ENCODE results near the gene WWC2.

WWC2 gene

GRCh38 chr4:183295711-183296110 lies 196.7 kb downstream of the WWC2 start:
- Histone ChIP-seq H3K27ac (ENCODE audit: low read depth, low read length) (no peak overlapping the region), H3K36me3 (ENCODE audit: low read length) (no peaks in the 10 kb centered on the region), H3K4me2 (ENCODE audit: low read depth, low read length, poor library complexity, severe bottlenecking) (no peak overlapping the region), H3K27me3 (ENCODE audit: low read length) (no peaks in the 10 kb centered on the region), H3F3A (ENCODE audit: insufficient read depth) (no peaks in the 10 kb centered on the region), H2AFZ (ENCODE audit: low read depth, low read length, severe bottlenecking) (no peak overlapping the region), H3K4me3 (ENCODE audit: insufficient read depth, low read length, poor library complexity, severe bottlenecking) (no peak overlapping the region), H3K9me3 (ENCODE audit: insufficient read depth, low read length) (no peaks in the 10 kb centered on the region), H3K9me2 (replicated peaks; ENCODE audit: insufficient read depth, low read length) (no peaks in the 10 kb centered on the region), H3K79me2 (ENCODE audit: insufficient read depth, low read length) (no peaks in the 10 kb centered on the region), H3K9ac (ENCODE audit: low read length) (no peak overlapping the region), H4K20me1 (ENCODE audit: low read depth, low read length) (no peaks in the 10 kb centered on the region)
- no peak for TF ChIP-seq CTCF (IDR thresholded peaks at IDR 0.05; ENCODE audit: insufficient read depth, low read length, poor library complexity, severe bottlenecking)
- no peak for TF ChIP-seq EZH2phosphoT487 (conservative IDR thresholded peaks at IDR 0.05; ENCODE audit: low read length)

- Histone ChIP-seq H3K79me2 (ENCODE audit: insufficient read depth, low read length) (no peaks in the 10 kb centered on the region), H3K27ac (ENCODE audit: low read depth, low read length) (no peak overlapping the region), H3F3A (ENCODE audit: insufficient read depth) (no peaks in the 10 kb centered on the region), H3K9me2 (replicated peaks; ENCODE audit: insufficient read depth, low read length) (no peaks in the 10 kb centered on the region), H3K36me3 (ENCODE audit: low read length) (no peaks in the 10 kb centered on the region), H3K9ac (ENCODE audit: low read length) (no peak overlapping the region), H3K4me2 (ENCODE audit: low read depth, low read length, poor library complexity, severe bottlenecking) (no peak overlapping the region), H3K9me3 (ENCODE audit: insufficient read depth, low read length) (no peaks in the 10 kb centered on the region), H2AFZ (ENCODE audit: low read depth, low read length, severe bottlenecking) (no peak overlapping the region), H3K27me3 (ENCODE audit: low read length) (no peaks in the 10 kb centered on the region), H4K20me1 (ENCODE audit: low read depth, low read length) (no peaks in the 10 kb centered on the region), H3K4me3 (ENCODE audit: insufficient read depth, low read length, poor library complexity, severe bottlenecking) (no peak overlapping the region)
- TF ChIP-seq EZH2phosphoT487 (conservative IDR thresholded peaks at IDR 0.05; ENCODE audit: low read length) (no peak), CTCF (IDR thresholded peaks at IDR 0.05; ENCODE audit: insufficient read depth, low read length, poor library complexity, severe bottlenecking) (no peak)
Observed at GRCh38 chr4:183297675-183298074, 198.6 kb downstream of the WWC2 start.

GRCh38 chr4:183299464-183299863 lies 200.4 kb downstream of the WWC2 start:
- Histone ChIP-seq H3K4me3 (ENCODE audit: insufficient read depth, low read length, poor library complexity, severe bottlenecking) (no peak overlapping the region), H3K27ac (ENCODE audit: low read depth, low read length) (no peak overlapping the region), H4K20me1 (ENCODE audit: low read depth, low read length) (no peaks in the 10 kb centered on the region), H3K9me2 (replicated peaks; ENCODE audit: insufficient read depth, low read length) (no peaks in the 10 kb centered on the region), H3K9ac (ENCODE audit: low read length) (no peak overlapping the region), H3K4me2 (ENCODE audit: low read depth, low read length, poor library complexity, severe bottlenecking) (no peak overlapping the region), H3K9me3 (ENCODE audit: insufficient read depth, low read length) (no peaks in the 10 kb centered on the region), H3K27me3 (ENCODE audit: low read length) (no peaks in the 10 kb centered on the region), H3K36me3 (ENCODE audit: low read length) (no peaks in the 10 kb centered on the region), H3F3A (ENCODE audit: insufficient read depth) (no peaks in the 10 kb centered on the region), H3K79me2 (ENCODE audit: insufficient read depth, low read length) (no peaks in the 10 kb centered on the region), H2AFZ (ENCODE audit: low read depth, low read length, severe bottlenecking) (no peak overlapping the region)
- TF ChIP-seq CTCF (IDR thresholded peaks at IDR 0.05; ENCODE audit: insufficient read depth, low read length, poor library complexity, severe bottlenecking): no peak
- TF ChIP-seq EZH2phosphoT487 (conservative IDR thresholded peaks at IDR 0.05; ENCODE audit: low read length): no peak
